Trophoblast cell (in vitro differentiated cells and primary cell): ENCODE results near the gene ZFHX3.

Experiments
- DNase-seq, 2 donors: peaks; one replicate each; pipeline ENCODE4 v3.0.0-alpha.2; 2016
- H2AFZ ChIP-seq: 2 replicates; pipeline ENCODE4 v1.6.1; 2013; ENCODE audit warnings: low read length, moderate library complexity, mild to moderate bottlenecking; ENCODE audit not compliant: insufficient read depth, poor library complexity
- H2AK5ac ChIP-seq: 2 replicates; pipeline ENCODE4 v1.6.1; 2013; ENCODE audit warnings: mild to moderate bottlenecking, low read length
- H2BK120ac ChIP-seq: 2 replicates; pipeline ENCODE4 v1.6.1; 2013; ENCODE audit warnings: low read length, mild to moderate bottlenecking, moderate library complexity; ENCODE audit not compliant: insufficient read depth, poor library complexity
- H2BK12ac ChIP-seq: 2 replicates; pipeline ENCODE4 v1.6.1; 2013; ENCODE audit warnings: mild to moderate bottlenecking, low read length, moderate library complexity
- H2BK5ac ChIP-seq: 2 replicates; pipeline ENCODE4 v1.6.1; 2013; ENCODE audit warnings: low read length, low read depth, moderate library complexity, mild to moderate bottlenecking; ENCODE audit not compliant: poor library complexity
- H3K14ac ChIP-seq: 2 replicates; pipeline ENCODE4 v1.6.1; 2013; ENCODE audit warnings: mild to moderate bottlenecking, low read length
- H3K18ac ChIP-seq: 2 replicates; pipeline ENCODE4 v1.6.1; 2013; ENCODE audit warnings: mild to moderate bottlenecking, low read length
- H3K23ac ChIP-seq: 2 replicates; pipeline ENCODE4 v1.6.1; 2013; ENCODE audit warnings: low read length
- H3K27ac ChIP-seq: 2 replicates; pipeline ENCODE4 v1.5.1; 2013; ENCODE audit warnings: low read depth, mild to moderate bottlenecking, inconsistent platforms, low read length, moderate library complexity
- H3K27me3 ChIP-seq: 2 replicates; pipeline ENCODE4 v1.6.1; 2013; ENCODE audit warnings: inconsistent platforms, mild to moderate bottlenecking, low read length, moderate library complexity; ENCODE audit not compliant: insufficient read depth
- H3K36me3 ChIP-seq, 2 experiments: 1 replicate in 1 of 2; 2 replicates in 1 of 2; pipeline ENCODE4 v1.6.1; 2013; ENCODE audit warnings: low read length in 2 of 2, mild to moderate bottlenecking in 2 of 2, moderate library complexity in 1 of 2; ENCODE audit not compliant: insufficient read depth in 2 of 2, control insufficient read depth in 1 of 2
- H3K4ac ChIP-seq: 2 replicates; pipeline ENCODE4 v1.6.1; 2013; ENCODE audit warnings: low read depth, mild to moderate bottlenecking, low read length, moderate library complexity
- H3K4me1 ChIP-seq, 2 experiments: 1 replicate in 1 of 2; 2 replicates in 1 of 2; pipeline ENCODE4 v1.6.1; 2013; ENCODE audit warnings: low read length in 2 of 2, mild to moderate bottlenecking in 2 of 2, moderate library complexity in 1 of 2; ENCODE audit not compliant: insufficient read depth in 2 of 2, control insufficient read depth in 1 of 2
- H3K4me2 ChIP-seq: 2 replicates; pipeline ENCODE4 v1.6.1; 2013; ENCODE audit warnings: inconsistent platforms, mild to moderate bottlenecking, low read length, moderate library complexity
- H3K4me3 ChIP-seq: 2 replicates; pipeline ENCODE4 v1.5.1; 2013; ENCODE audit warnings: mild to moderate bottlenecking, low read depth, low read length, inconsistent platforms
- H3K79me1 ChIP-seq: one replicate; pipeline ENCODE4 v1.6.1; 2013; ENCODE audit warnings: low read length
- H3K79me2 ChIP-seq: 2 replicates; pipeline ENCODE4 v1.6.1; 2013; ENCODE audit warnings: low read length, mild to moderate bottlenecking; ENCODE audit not compliant: control insufficient read depth, insufficient read depth, poor library complexity
- H3K9ac ChIP-seq: 2 replicates; pipeline ENCODE4 v1.6.1; 2013; ENCODE audit warnings: mild to moderate bottlenecking, low read length
- H3K9me3 ChIP-seq: 2 replicates; pipeline ENCODE4 v1.6.1; 2013; ENCODE audit warnings: low read depth, mild to moderate bottlenecking, control low read depth, inconsistent platforms, low read length; ENCODE audit not compliant: insufficient read depth
- H4K12ac ChIP-seq: 2 replicates; pipeline ENCODE4 v1.6.1; 2013; ENCODE audit warnings: low read depth, mild to moderate bottlenecking, low read length, moderate library complexity
- H4K8ac ChIP-seq: 2 replicates; pipeline ENCODE4 v1.6.1; 2013; ENCODE audit warnings: low read depth, mild to moderate bottlenecking, low read length, moderate library complexity
- H4K91ac ChIP-seq: one replicate; pipeline ENCODE4 v1.6.1; 2013; ENCODE audit warnings: low read depth, mild to moderate bottlenecking, low read length, moderate library complexity
- WGBS: extraction: QIAGEN DNeasy Blood & Tissue Kit; methylation state at CpG from one replicate; pipeline ENCODE4 v1.1.7; 2013; ENCODE audit warnings: missing lambda C conversion rate; ENCODE audit not compliant: insufficient read length, insufficient coverage; ENCODE audit errors: extremely low coverage; 5-methylcytosine and 5-hydroxymethylcytosine counted together

Gene ZFHX3

DNA sequence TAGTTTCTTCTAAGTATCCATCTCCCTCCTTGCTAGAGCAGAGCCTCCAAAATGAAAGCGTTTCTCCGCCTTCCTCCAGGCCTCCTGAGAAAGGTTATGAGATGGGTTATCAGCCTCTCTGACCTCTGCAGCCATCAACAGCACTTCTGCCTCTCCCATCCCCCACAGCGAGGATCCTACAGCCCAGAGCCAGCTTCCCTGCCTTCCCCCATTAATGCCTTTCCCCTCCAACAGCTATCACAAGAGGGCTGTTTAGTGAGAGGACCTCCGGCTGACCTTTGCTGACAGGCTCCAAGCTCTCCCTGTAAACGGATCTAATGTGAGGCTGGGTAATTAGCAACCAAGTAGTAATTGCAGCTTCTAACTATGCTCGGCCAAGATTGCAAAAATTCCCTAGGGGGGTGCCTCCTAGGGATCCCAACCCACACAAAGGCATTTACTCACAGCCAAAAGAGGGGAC lies 55.8 kb downstream of the ZFHX3 start:
- WGBS, result no CpG with 5 or more reads among the region's 6 CpGs
- Histone ChIP-seq H3K14ac (no peak overlapping the region), H4K8ac (no peak overlapping the region), H3K9me3 (no peaks in the 10 kb centered on the region), H3K4me3 (no peak overlapping the region), H3K18ac (no peak overlapping the region), H3K79me2 (peaks cover 23% of the 10 kb centered on the region), H2BK12ac (no peak overlapping the region), H2BK5ac (peak overlapping the region; percentile 86), H4K12ac (no peak overlapping the region), H3K9ac (no peak overlapping the region), H4K91ac (peak overlapping the region; percentile 92), H2BK120ac (no peak overlapping the region), H3K4me2 (peak overlapping the region; percentile 38), H3K4ac (no peak overlapping the region), H3K79me1 (peaks cover 44% of the 10 kb centered on the region), H3K36me3 (no peaks in the 10 kb centered on the region), H3K4me1 (peaks cover 55 to 67% of the 10 kb centered on the region in 2 experiments), H2AFZ (no peak overlapping the region), H2AK5ac (no peak overlapping the region), H3K23ac (no peak overlapping the region), H3K27ac (peak overlapping the region; percentile 80), H3K27me3 (no peaks in the 10 kb centered on the region)
- no peak for DNase-seq

DNA sequence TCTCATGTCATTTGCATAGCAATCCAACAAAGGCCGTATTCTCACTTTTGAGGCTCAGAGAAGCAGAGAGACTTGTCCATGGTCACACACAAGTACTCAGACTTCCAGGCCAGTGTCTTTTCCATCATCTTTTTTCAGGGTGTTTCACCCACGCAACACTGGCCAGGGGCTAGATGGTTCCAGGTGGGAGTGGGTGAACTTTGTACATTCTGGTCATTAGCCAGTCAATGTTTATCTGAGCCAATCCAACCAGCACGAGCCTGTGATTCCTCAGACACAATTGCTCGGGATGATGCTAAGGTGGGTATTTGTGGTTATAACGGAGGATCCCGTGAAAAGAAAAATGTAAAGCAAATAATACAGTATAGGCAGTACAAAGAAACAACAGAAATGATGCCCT lies 56.3 kb downstream of the ZFHX3 start:
- Histone ChIP-seq H2AFZ (no peak overlapping the region), H2BK120ac (peak overlapping the region; percentile 70), H2BK5ac (peak overlapping the region; percentile 55), H3K4me1 (peaks cover 56 to 64% of the 10 kb centered on the region in 2 experiments), H3K27me3 (no peaks in the 10 kb centered on the region), H3K18ac (no peak overlapping the region), H4K8ac (peak overlapping the region; percentile 59), H3K4me3 (no peak overlapping the region), H3K9ac (no peak overlapping the region), H3K27ac (peak overlapping the region; percentile 80), H3K36me3 (no peaks in the 10 kb centered on the region), H4K12ac (no peak overlapping the region), H2BK12ac (peak overlapping the region; percentile 67), H3K9me3 (no peaks in the 10 kb centered on the region), H3K79me2 (peaks cover 25% of the 10 kb centered on the region), H2AK5ac (peak overlapping the region; percentile 23), H3K23ac (no peak overlapping the region), H3K4ac (peak overlapping the region; percentile 16), H4K91ac (peak overlapping the region; percentile 77), H3K79me1 (peaks cover 43% of the 10 kb centered on the region), H3K14ac (peak overlapping the region; percentile 29), H3K4me2 (peak overlapping the region; percentile 38)
- no CpG with 5 or more reads among the region's 6 CpGs for WGBS
- no peak for DNase-seq

DNA sequence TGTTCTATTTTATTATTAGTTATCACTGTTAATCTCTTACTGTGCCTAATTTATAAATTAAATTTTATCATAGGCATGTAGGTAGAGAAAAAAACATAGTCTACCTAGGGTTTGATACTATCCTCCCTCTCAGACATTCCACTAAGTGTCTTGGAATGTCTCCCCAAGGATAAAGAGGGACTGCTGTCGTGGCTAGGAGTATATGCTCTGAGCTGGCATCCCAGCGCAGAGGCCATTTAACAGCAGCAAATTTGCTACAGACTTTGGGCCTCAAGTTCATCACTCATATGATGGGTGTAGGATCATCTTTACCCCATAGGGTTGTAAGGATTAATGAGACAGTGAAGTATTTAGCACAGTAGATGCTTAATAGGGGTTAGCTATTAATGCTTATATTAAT lies 56.7 kb downstream of the ZFHX3 start:
- Histone ChIP-seq H2BK12ac (no peak overlapping the region), H4K8ac (no peak overlapping the region), H3K4me3 (no peak overlapping the region), H3K9ac (no peak overlapping the region), H3K27me3 (no peaks in the 10 kb centered on the region), H3K4ac (no peak overlapping the region), H3K18ac (no peak overlapping the region), H3K36me3 (no peaks in the 10 kb centered on the region), H3K4me2 (no peak overlapping the region), H3K79me2 (peaks cover 25% of the 10 kb centered on the region), H3K79me1 (peaks cover 42% of the 10 kb centered on the region), H2BK5ac (no peak overlapping the region), H2AK5ac (no peak overlapping the region), H3K9me3 (no peaks in the 10 kb centered on the region), H3K27ac (peak overlapping the region; percentile 64), H2AFZ (no peak overlapping the region), H3K4me1 (peaks cover 56 to 64% of the 10 kb centered on the region in 2 experiments), H3K14ac (peak overlapping the region; percentile 49), H4K12ac (no peak overlapping the region), H3K23ac (no peak overlapping the region), H2BK120ac (no peak overlapping the region), H4K91ac (no peak overlapping the region)
- WGBS, result no CpG with 5 or more reads among the region's 2 CpGs
- peak; percentile 47 to 62 for DNase-seq

DNA sequence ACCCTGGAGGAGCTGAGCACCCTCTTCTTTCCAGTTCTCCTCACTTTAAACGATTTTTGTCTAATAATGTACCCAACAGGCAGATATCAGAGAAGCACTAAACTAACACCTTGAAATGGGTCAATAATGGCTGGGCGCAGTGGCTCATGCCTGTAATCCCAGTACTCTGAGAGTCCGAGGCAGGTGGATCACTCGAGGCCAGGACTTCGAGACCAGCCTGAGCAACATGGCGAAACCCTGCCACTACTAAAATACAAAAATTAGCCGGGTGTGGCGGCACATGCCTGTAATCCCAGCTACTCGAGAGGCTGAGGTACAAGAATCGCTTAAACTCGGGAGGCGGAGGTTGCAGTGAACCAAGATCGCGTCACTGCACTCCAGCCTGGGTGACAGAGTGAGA lies 57.4 kb downstream of the ZFHX3 start:
- WGBS, result no CpG with 5 or more reads among the region's 14 CpGs
- Histone ChIP-seq H2BK120ac (peak overlapping the region; percentile 72), H3K36me3 (no peaks in the 10 kb centered on the region), H4K91ac (peak overlapping the region; percentile 59), H2BK12ac (no peak overlapping the region), H3K79me2 (peaks cover 24% of the 10 kb centered on the region), H3K4me2 (no peak overlapping the region), H3K23ac (no peak overlapping the region), H2AK5ac (no peak overlapping the region), H3K14ac (peak overlapping the region; percentile 49), H3K27me3 (no peaks in the 10 kb centered on the region), H3K9me3 (no peaks in the 10 kb centered on the region), H3K27ac (peak overlapping the region; percentile 82), H3K79me1 (peaks cover 37% of the 10 kb centered on the region), H4K8ac (peak overlapping the region; percentile 33), H3K9ac (no peak overlapping the region), H3K4me3 (no peak overlapping the region), H3K4ac (peak overlapping the region; percentile 3), H3K18ac (peak overlapping the region; percentile 3), H2AFZ (no peak overlapping the region), H4K12ac (no peak overlapping the region), H3K4me1 (peaks cover 53 to 63% of the 10 kb centered on the region in 2 experiments), H2BK5ac (peak overlapping the region; percentile 55)
- peak in 1 of 2 donors; percentile 11 for DNase-seq
